HS-27A (cell line): ENCODE results near the gene RAD51B.
"Not testable (repeated sequence)": the region's sequence is repeated elsewhere in the genome, so short reads cannot be mapped to it uniquely, and the experiment has no call there.

Experiments used
- DNase-seq: peaks from one replicate; pipeline ENCODE4 v3.0.0-alpha.2; 2012; ENCODE audit warnings: low read depth, missing footprints

Gene RAD51B

DNA sequence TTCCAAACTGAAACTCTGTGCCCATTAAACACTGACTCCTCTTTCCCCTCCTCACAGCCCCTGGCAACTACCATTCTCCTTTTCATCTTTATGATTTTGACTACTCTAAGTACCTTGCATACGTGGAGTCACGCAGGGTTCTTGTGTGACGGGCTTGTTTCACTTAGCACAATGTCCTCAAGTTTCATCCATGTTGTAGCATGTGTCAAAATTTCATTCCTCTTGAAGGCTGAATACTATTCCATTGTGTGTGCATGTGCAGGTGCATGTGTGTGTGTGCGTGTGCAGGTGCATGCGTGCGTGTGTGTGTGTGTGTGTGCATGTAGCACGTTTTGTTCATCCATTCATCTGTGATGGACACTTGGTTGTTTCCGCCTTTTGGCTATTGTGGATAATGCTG, 867.1 kb downstream of the RAD51B start:
- DNase-seq, result no peak

- DNase-seq, result peak; percentile 88
Observed at GRCh38 chr14:68687746-68688145, 868.2 kb downstream of the RAD51B start.

GRCh38 chr14:68688872-68689371, 869.3 kb downstream of the RAD51B start:
- DNase-seq, result no peak

DNA sequence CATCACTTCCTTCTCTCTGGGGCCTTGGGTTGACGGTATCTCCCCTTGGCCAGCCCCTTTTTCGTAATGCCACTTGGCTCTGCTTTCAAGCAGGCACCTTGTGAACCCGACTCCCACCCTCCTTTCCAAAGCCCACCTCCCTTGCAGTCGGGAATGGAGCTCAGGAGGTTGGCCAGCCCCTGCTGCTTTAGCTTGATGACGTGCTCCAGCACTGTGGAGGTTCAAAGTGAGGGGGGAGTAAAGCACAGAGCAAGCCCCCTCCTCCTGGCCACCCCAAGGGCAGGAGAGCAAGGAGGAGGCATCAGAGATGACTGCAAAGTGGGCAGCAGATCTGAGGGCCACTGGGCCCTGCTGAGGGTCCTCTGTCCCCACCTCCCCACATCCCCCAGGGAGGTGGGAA, 869.9 kb downstream of the RAD51B start:
- no peak for DNase-seq

GRCh38 chr14:68690089-68690958, 870.7 kb downstream of the RAD51B start:
- no peak for DNase-seq

DNA sequence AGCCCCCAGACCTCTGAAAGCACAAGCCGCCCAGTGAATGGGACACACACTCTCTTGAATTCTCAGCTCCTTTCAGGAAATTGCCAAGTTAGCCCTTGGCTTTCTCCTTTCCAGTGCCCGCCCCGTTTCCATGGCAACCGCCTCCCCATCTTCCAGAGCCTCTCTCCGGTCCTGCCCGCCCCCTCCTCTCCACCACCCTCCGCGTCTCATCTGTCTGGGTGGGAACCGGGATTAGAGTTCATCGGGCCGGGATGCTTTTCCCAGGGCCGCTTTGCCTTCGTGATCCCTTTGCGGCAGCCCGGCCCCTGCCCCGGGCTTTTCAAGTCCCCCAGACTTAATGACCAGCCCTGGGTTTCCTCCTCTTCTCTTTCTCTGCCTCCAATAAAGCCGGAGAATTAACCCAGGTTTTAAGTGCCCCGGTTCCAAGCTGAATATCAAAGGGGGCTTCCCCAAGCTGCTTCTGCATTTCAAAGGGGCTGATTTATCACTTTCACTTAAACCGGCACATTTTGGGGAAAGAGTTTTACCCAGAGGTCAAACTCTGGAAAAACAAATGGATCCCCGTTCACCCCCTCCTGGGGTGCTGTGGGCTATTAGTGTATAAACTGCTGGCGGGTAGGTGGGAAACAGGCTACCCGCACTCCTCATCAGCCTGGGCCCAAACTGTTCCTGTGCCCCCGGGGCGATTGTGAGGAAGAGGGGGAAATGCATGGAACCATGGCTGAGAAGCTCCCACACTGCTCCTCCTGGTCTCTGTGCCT, 871.6 kb downstream of the RAD51B start:
- no peak for DNase-seq

- no peak for DNase-seq
Observed at GRCh38 chr14:68691792-68692118, 872.2 kb downstream of the RAD51B start.

- no peak for DNase-seq
Observed at GRCh38 chr14:68692216-68692615, 872.6 kb downstream of the RAD51B start.

DNA sequence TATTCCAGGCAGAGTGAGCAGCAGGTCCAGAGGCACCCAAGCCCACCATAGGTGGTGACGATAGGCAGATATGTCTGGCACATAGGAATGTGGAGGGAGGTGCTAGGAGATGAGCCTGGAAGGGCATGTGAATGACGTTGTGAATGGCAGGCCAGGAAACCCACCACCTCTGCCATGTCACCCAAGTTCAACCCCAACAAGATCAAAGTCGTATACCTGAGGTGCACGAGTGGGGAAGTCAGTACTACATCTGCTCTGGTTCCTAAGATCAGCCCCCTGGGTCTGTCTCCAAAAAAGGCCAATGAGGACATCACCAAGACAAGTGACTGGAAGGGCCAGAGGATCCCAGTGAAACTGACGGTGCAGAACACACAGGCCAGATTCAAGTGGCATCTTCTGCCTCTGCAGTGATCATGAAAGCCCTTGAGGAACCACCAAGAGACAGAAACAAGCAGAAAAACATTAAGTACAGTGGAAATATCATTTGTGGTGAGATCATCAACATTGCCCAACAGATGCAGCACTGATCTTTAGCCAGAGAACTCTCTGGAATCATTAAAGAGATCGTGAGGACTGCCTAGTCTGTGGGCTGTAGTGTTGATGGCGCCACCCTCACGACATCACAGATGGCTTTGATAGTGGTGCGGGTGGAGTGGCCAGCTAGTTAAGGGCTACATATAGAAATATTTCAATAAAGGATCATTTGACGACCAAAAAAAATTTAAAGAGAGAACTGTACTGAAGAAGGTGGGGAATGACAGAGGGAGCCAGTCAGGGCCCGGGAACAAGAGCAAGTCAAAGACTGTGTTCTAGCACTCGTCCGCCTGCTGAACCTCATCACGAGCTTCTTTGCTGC, 873.6 kb downstream of the RAD51B start:
- no peak for DNase-seq

- no peak for DNase-seq
Observed at GRCh38 chr14:68693926-68694325, 874.3 kb downstream of the RAD51B start.

DNA sequence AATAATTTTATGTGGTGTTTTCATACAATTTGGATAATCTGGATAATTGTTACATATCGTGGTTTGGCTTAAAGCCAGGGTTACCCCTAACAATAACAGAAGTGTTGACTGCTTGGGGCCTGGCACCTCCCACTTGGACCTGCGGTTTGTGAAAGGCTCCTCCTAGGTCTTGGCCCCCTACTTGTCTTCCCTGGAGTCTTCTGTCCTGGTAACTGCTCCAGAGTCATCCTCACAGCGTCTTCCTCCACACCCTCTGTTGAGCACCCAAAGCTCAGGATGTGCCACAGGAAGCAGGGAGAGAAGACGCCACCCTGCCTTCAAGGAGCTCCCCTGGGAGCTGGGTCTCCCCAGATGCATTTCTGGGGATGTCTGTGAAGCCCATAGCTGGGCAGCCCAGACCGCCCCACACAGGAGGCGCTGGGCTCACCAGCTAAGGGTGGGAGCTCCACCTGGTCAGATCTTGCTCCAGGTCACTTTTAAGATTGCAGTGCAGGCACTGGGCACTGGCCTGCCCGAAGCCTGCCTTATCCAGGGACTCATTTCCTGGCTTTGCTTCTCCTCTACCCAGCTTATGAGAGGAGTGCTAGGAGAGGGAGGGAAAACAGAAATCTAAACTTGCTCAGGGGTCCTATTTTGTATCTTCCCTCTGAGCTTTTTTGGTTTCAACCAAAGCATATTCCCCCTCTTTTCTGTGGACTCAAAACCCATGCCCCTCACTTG, 875.1 kb downstream of the RAD51B start:
- no peak for DNase-seq

- DNase-seq, result peak; percentile 96
Observed at GRCh38 chr14:68695326-68695768, 875.8 kb downstream of the RAD51B start.

DNA sequence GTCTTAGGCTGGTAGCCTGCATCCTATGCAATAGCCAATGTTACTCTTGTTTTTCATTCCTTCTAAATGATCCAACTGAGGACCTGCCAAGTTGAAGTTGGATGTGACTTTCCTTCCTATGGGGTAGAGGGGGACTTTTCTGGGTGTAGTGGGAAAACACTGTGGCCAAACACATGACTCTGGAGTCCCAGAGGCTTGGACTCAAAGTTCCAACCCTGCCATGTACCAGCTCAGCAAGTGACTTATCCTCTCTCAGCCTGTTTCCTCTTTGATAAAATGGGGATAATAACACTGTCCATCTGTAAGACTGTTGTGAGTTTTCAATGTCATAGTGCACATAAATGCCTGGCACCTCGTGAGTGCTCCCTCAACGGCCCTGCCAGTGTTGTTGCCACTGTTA, 876.3 kb downstream of the RAD51B start:
- no peak for DNase-seq

DNA sequence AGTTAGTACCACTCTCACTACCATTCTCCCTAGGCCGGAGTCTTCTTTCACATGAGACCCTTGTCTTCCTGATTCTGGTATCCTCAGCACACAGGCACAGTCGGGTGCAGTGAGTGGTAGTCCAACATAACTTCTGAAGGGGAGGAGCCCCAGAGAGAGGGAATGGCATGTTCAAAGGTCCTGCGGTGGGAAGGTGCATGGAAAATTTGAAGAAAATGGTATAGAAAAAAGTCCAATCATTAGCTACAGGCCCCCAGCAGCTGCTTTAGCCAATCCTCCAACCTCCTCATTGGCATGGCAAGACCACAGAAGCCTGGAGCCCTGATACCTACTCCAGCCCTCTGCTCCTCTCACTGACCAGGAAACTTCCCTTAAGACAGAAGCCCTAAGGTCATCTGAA, 876.7 kb downstream of the RAD51B start:
- no peak for DNase-seq

- no peak for DNase-seq
Observed at GRCh38 chr14:68696721-68697495, 877.3 kb downstream of the RAD51B start.

- DNase-seq, result not testable (repeated sequence)
Observed at GRCh38 chr14:68698773-68699172, 879.2 kb downstream of the RAD51B start.

DNA sequence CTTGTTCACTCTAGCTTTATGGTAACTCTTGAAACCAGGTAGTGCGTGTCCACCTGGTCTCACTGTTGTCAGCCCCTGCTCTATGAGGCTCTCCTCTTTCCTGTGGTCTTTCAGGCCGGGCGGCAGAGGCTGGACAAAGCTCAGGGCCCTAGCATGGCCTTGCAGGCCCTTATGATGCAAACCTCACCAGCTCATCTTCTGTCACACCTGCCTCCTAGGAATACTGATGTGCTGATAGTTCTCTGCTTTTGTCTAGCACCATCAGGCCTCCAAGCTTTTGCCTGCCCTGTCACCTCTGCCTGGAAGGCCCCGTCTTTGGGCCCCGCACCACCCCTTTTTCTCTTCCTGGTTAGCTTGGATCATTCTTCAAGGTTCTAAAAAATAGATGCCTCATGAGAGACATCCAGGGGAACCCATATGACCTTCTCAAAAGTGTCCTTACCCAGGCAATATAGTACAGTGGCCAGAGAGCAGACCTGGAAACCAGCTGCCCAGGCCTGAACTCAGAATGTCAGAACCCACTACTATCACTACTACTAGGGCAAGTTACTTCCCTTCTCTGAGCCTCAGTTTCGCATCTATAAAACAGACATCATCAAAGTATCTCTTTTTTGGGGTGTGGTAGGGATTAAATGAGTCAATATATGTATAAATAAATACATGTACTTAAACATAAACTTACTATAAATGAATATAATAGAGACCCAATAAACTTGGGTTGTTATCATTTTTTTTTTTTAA, 881.6 kb downstream of the RAD51B start:
- DNase-seq, result no peak

GRCh38 chr14:68702135-68702534, 882.6 kb downstream of the RAD51B start:
- DNase-seq, result no peak

DNA sequence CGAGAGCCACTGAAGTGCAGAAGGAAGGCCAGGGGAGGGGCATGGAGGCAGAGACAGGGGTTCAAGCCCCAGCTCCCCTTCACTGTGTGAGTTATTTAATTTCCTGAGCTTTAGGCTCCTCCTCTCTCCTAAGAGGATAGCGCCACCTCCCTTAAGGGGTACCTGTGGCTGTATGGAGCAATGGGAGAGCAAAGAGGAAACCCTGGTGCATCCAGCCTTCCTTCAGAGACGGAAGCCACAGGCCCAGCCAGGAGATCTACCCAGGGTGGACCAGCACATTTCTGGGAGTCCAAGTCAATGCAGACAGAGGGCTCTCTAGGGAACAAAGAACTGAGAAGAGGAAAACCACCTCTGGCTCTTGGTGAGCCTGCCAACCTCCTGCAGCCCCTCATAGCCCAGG, 883.0 kb downstream of the RAD51B start:
- DNase-seq, result no peak

DNA sequence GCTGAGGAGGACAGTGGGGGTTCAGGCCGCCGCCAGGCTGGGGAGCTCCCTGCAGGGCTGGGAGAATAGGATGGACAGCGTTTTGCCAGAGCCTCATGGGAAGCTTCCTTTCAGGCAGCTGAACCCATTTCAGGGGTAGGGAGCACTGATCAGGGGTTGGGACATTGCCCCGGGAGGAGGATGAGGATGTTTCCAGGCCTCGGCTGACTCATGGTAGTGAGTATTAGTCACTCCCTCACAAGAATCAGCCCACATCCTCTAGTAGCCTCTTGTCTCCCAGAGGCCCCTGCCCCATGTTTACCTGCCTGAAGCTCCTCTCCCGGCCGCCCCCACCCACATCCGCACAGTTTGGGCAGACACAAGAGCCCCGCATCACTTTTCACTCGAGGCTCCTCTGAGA, 883.5 kb downstream of the RAD51B start:
- peak; percentile 48 for DNase-seq
